DOHH2 (cell line): ENCODE measurements around the gene GP9.

Experiments used
- H3F3A ChIP-seq: fragments of 200-600 bp; sonication (generic), shearing (Covaris generic); 2 replicates; pipeline ENCODE4 v1.6.0; 2016; ENCODE audit warnings: antibody characterized with exemption, mild to moderate bottlenecking; ENCODE audit not compliant: control insufficient read depth, insufficient read depth
- H3K27ac ChIP-seq: fragments of 200-600 bp; sonication (generic); 2 replicates; pipeline ENCODE4 v1.5.1; 2014; ENCODE audit warnings: low read depth, mild to moderate bottlenecking, low read length, moderate library complexity
- H3K27me3 ChIP-seq: fragments of 200-600 bp; sonication (generic); 2 replicates; pipeline ENCODE4 v1.6.1; 2014; ENCODE audit warnings: mild to moderate bottlenecking, low read length, mixed read lengths; ENCODE audit not compliant: control insufficient read depth
- H3K36me3 ChIP-seq: fragments of 200-600 bp; sonication (generic); 2 replicates; pipeline ENCODE4 v1.6.1; 2014; ENCODE audit warnings: mild to moderate bottlenecking, low read length, moderate library complexity, mixed read lengths; ENCODE audit not compliant: control insufficient read depth
- H3K4me1 ChIP-seq: fragments of 200-600 bp; sonication (generic); 2 replicates; pipeline ENCODE4 v1.6.1; 2014; ENCODE audit warnings: mild to moderate bottlenecking, low read length, mixed read lengths; ENCODE audit not compliant: control insufficient read depth
- H3K4me2 ChIP-seq: fragments of 200-600 bp; sonication (generic); 2 replicates; pipeline ENCODE4 v1.6.0; 2014; ENCODE audit warnings: mild to moderate bottlenecking, low read length, moderate library complexity
- H3K4me3 ChIP-seq: fragments of 200-600 bp; sonication (generic); 2 replicates; pipeline ENCODE4 v1.5.1; 2014; ENCODE audit warnings: mild to moderate bottlenecking, low read length, mixed read lengths
- H3K79me2 ChIP-seq: fragments of 200-600 bp; sonication (generic); 2 replicates; pipeline ENCODE4 v1.6.1; 2014; ENCODE audit warnings: mild to moderate bottlenecking, low read length, mixed read lengths; ENCODE audit not compliant: control insufficient read depth
- H3K9me2 ChIP-seq: fragments of 200-600 bp; sonication (generic); replicated peaks from 2 replicates; pipeline ENCODE4 v1.6.1; 2014; ENCODE audit warnings: mild to moderate bottlenecking, low read length, mixed read lengths; ENCODE audit not compliant: control insufficient read depth
- H3K9me3 ChIP-seq: fragments of 200-600 bp; sonication (generic); 2 replicates; pipeline ENCODE4 v1.6.1; 2014; ENCODE audit warnings: antibody characterized with exemption, low read length, mixed read lengths; ENCODE audit not compliant: control insufficient read depth, insufficient read depth
- H4K20me1 ChIP-seq: fragments of 200-600 bp; sonication (generic); 2 replicates; pipeline ENCODE4 v1.6.0; 2014; ENCODE audit warnings: low read depth, mild to moderate bottlenecking, antibody characterized with exemption, low read length, moderate library complexity; ENCODE audit not compliant: control insufficient read depth, insufficient read depth
- CTCF ChIP-seq: fragments of 200-600 bp; sonication (generic); IDR thresholded peaks from one replicate; pipeline ENCODE4 v1.5.1; 2014; ENCODE audit warnings: antibody characterized with exemption, mild to moderate bottlenecking, low read depth, low read length; ENCODE audit not compliant: poor library complexity, severe bottlenecking
- EZH2phosphoT487 ChIP-seq: fragments of 200-600 bp; sonication (generic); IDR thresholded peaks from 2 replicates; pipeline ENCODE4 v1.6.1; 2017; ENCODE audit warnings: borderline replicate concordance, mild to moderate bottlenecking, antibody characterized with exemption, low read length, moderate library complexity, mixed read lengths

The GP9 gene

GRCh38 chr3:129063091-129063640 lies 2.6 kb downstream of the GP9 start:
- Histone ChIP-seq H3K4me1 (peaks cover 13% of the 10 kb centered on the region), H3K27ac (no peak overlapping the region), H4K20me1 (no peaks in the 10 kb centered on the region), H3K4me3 (no peak overlapping the region), H3K79me2 (no peaks in the 10 kb centered on the region), H3F3A (no peaks in the 10 kb centered on the region), H3K9me3 (no peaks in the 10 kb centered on the region), H3K27me3 (no peaks in the 10 kb centered on the region), H3K4me2 (no peak overlapping the region), H3K36me3 (no peaks in the 10 kb centered on the region), H3K9me2 (no peaks in the 10 kb centered on the region)
- TF ChIP-seq CTCF (no peak), EZH2phosphoT487 (no peak)

- no peak overlapping the region for H3K4me3 ChIP-seq
- no peaks in the 10 kb centered on the region for H3F3A ChIP-seq
- no peaks in the 10 kb centered on the region for H3K27me3 ChIP-seq
- TF ChIP-seq EZH2phosphoT487 (no peak), CTCF (no peak)
- no peaks in the 10 kb centered on the region for H4K20me1 ChIP-seq
- no peaks in the 10 kb centered on the region for H3K79me2 ChIP-seq
- no peak overlapping the region for H3K4me2 ChIP-seq
- no peaks in the 10 kb centered on the region for H3K36me3 ChIP-seq
- no peak overlapping the region for H3K27ac ChIP-seq
- H3K9me2 ChIP-seq, result no peaks in the 10 kb centered on the region
- H3K4me1 ChIP-seq, result peaks cover 13% of the 10 kb centered on the region
- no peaks in the 10 kb centered on the region for H3K9me3 ChIP-seq
Observed at GRCh38 chr3:129063841-129064482, 3.4 kb downstream of the GP9 start.

- H4K20me1 ChIP-seq, result no peaks in the 10 kb centered on the region
- no peaks in the 10 kb centered on the region for H3F3A ChIP-seq
- H3K9me3 ChIP-seq, result peaks cover 4% of the 10 kb centered on the region; the same call in 1 of the 2 replicates
- no peaks in the 10 kb centered on the region for H3K79me2 ChIP-seq
- no peaks in the 10 kb centered on the region for H3K27me3 ChIP-seq
- no peak overlapping the region for H3K4me2 ChIP-seq
- H3K36me3 ChIP-seq, result no peaks in the 10 kb centered on the region
- H3K27ac ChIP-seq, result no peak overlapping the region
- TF ChIP-seq EZH2phosphoT487 (no peak), CTCF (no peak)
- peaks cover 8% of the 10 kb centered on the region for H3K4me1 ChIP-seq
- no peaks in the 10 kb centered on the region for H3K9me2 ChIP-seq
- no peak overlapping the region for H3K4me3 ChIP-seq
Observed at GRCh38 chr3:129065016-129065719, 4.6 kb downstream of the GP9 start.
